PFSK-1 (cell line): ENCODE measurements around the gene PJVK.

Experiments
- FOXP2 ChIP-seq: optimal IDR thresholded peaks from 2 replicates; pipeline ENCODE3; 2011; ENCODE audit warnings: borderline replicate concordance, control low read depth, inconsistent platforms; ENCODE audit not compliant: insufficient read depth; ENCODE audit errors: extremely low read length, extremely low read depth
- POLR2AphosphoS5 ChIP-seq: IDR thresholded peaks from 2 replicates; pipeline ENCODE4 v1.6.1; 2012; ENCODE audit warnings: low read depth, mild to moderate bottlenecking, control low read depth, low read length, moderate library complexity
- REST ChIP-seq, 2 experiments: IDR thresholded peaks; 2 replicates each; pipeline versions ENCODE4 v1.6.1 to v1.8.0; 2011 to 2012; ENCODE audit warnings: low read depth in 2 of 2, low read length in 2 of 2, control low read depth in 1 of 2, inconsistent platforms in 1 of 2, mild to moderate bottlenecking in 1 of 2, moderate library complexity in 1 of 2; ENCODE audit not compliant: insufficient read depth in 1 of 2
- SIN3A ChIP-seq: IDR thresholded peaks from 2 replicates; pipeline ENCODE4 v1.6.1; 2012; ENCODE audit warnings: mild to moderate bottlenecking, low read length, moderate library complexity, borderline replicate concordance; ENCODE audit not compliant: insufficient read depth
- TAF1 ChIP-seq: IDR thresholded peaks from 2 replicates; pipeline ENCODE4 v1.6.1; 2012; ENCODE audit warnings: low read length, control low read depth, borderline replicate concordance; ENCODE audit not compliant: insufficient read depth

Gene PJVK

DNA sequence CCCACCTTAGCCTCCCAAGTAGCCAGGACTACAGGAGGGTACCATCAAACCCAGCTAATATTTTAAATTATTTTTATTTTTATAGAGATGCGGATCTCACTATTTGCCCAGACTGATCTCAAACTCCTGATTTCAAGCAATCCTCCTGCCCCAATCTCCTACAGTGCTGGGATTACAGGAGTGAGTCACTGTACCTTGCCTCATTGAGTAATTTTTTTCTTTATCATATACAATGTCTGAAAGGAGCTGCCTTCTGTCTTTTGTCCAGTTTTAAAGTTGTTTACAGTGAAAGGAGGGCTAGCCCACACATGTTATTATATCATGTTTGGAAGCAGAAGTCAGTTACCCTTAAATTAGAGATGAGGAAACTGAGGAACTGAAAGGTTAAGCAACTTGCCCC, 32.8 kb upstream of the PJVK start:
- TF ChIP-seq TAF1 (no peak), SIN3A (no peak), FOXP2 (no peak), REST (IDR thresholded peaks at IDR 0.05; ENCODE audit: insufficient read depth in 1 of 2, low read depth in 2 of 2, low read length in 2 of 2) (no peak), POLR2AphosphoS5 (no peak)

DNA sequence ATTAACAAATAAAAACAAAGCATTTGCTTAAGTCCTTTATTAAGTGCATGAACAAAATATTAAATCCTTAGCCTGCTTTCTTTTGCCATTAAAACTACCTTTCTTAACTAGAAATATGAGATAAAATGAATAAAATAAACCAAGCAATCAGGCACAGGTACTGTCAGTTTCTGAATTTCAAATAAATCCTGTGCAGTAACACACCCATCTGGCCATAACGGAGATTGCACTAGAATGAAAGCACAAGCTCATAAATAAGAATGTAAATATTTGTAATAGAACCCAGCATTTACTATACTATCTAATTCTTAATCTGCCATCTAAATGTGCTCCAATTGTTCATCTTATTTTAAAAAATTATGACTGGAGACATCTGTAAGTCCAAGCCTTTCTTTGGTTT, 32.1 kb upstream of the PJVK start:
- TF ChIP-seq FOXP2 (no peak), REST (IDR thresholded peaks at IDR 0.05; ENCODE audit: insufficient read depth in 1 of 2, low read depth in 2 of 2, low read length in 2 of 2) (no peak), POLR2AphosphoS5 (no peak), SIN3A (no peak), TAF1 (no peak)

DNA sequence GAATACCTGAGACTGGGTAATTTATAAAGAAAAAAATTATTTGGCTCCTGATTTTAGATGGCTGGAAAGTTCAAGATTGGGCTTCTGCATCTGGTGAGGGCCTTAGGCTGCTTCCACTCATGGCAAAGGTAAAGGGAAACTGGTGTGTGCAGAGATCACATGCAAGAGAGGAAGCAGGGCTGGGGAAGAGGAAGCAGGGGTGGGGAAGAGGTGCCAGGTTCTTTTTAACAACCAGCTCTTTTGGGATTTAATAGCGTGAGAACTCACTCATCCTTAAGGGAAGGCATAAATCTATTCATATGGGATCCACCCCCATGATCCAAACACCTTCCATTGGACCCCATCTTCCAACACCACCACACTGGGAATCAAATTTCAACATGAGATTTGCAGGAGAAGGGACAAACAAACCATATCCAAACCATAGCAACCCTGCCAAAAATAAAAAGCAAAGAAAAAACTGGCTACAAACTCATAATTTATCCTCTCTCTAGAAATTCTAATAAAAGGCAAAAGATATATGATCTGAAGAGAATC, 30.6 kb upstream of the PJVK start:
- no peak for TF ChIP-seq REST (IDR thresholded peaks at IDR 0.05; ENCODE audit: insufficient read depth in 1 of 2, low read depth in 2 of 2, low read length in 2 of 2)
- no peak for TF ChIP-seq TAF1

DNA sequence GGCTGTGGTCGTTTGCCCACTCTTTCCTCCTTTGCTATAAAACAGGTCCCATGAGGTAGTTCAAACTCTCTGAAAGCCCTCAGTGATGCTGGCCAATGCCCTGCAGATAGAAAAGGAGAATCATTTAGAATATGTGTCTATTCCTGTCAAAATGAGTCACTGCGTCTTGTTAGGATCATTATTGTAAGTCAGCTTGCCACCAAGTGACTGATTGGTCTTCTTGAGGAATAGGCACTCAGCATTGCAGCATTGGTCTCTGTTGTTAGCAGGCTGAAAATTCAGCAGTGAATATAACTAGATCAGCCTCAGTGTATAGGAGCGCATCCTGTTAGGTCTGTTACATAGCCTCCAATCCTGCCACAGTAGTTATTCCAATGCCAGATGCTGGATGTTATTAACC, 29.1 kb upstream of the PJVK start:
- TF ChIP-seq FOXP2, result no peak

GRCh38 chr2:178425255-178425827, 25.8 kb upstream of the PJVK start:
- no peak for TF ChIP-seq SIN3A
- TF ChIP-seq FOXP2, result no peak
- no peak for TF ChIP-seq TAF1
- TF ChIP-seq REST (IDR thresholded peaks at IDR 0.05; ENCODE audit: insufficient read depth in 1 of 2, low read depth in 2 of 2, low read length in 2 of 2), result no peak
- TF ChIP-seq POLR2AphosphoS5, result no peak
